IPS DF 6.9 (cell line): ENCODE data around the gene CCDC93.

ENCODE experiments used
- DNase-seq: peaks from one replicate; pipeline ENCODE4 v3.0.0-alpha.2; 2013; ENCODE audit warnings: low read depth, low spot score
- H3K27ac ChIP-seq: one replicate; pipeline ENCODE4 v1.5.1; 2013; ENCODE audit warnings: low read length, control low read depth
- H3K27me3 ChIP-seq: 2 replicates; pipeline ENCODE4 v1.6.1; 2013; ENCODE audit warnings: mild to moderate bottlenecking, low read length; ENCODE audit not compliant: control insufficient read depth, insufficient read depth
- H3K36me3 ChIP-seq: 2 replicates; pipeline ENCODE4 v1.6.1; 2013; ENCODE audit warnings: low read length; ENCODE audit not compliant: control insufficient read depth, insufficient read depth
- H3K4me1 ChIP-seq: 2 replicates; pipeline ENCODE4 v1.6.1; 2013; ENCODE audit warnings: low read length; ENCODE audit not compliant: control insufficient read depth, insufficient read depth
- H3K4me3 ChIP-seq: 2 replicates; pipeline ENCODE4 v1.5.1; 2013; ENCODE audit warnings: mild to moderate bottlenecking, low read length
- H3K9me3 ChIP-seq: 2 replicates; pipeline ENCODE4 v1.6.1; 2013; ENCODE audit warnings: low read length, inconsistent platforms; ENCODE audit not compliant: control insufficient read depth, insufficient read depth
- WGBS: extraction: QIAGEN DNeasy Blood & Tissue Kit; methylation state at CpG from one replicate; pipeline ENCODE4 v1.1.7; 2013; ENCODE audit warnings: mixed read lengths, missing lambda C conversion rate; ENCODE audit not compliant: insufficient read length, insufficient coverage; 5-methylcytosine and 5-hydroxymethylcytosine counted together

CCDC93 gene

GRCh38 chr2:117979911-117980701 lies 33.8 kb downstream of the CCDC93 start:
- H3K27me3 ChIP-seq: no peaks in the 10 kb centered on the region
- no peak overlapping the region for H3K4me3 ChIP-seq
- WGBS: no CpG with 5 or more reads among the region's 6 CpGs
- DNase-seq: no peak
- no peaks in the 10 kb centered on the region for H3K4me1 ChIP-seq
- H3K27ac ChIP-seq: no peak overlapping the region
- H3K36me3 ChIP-seq: no peaks in the 10 kb centered on the region
- H3K9me3 ChIP-seq: no peaks in the 10 kb centered on the region

DNA sequence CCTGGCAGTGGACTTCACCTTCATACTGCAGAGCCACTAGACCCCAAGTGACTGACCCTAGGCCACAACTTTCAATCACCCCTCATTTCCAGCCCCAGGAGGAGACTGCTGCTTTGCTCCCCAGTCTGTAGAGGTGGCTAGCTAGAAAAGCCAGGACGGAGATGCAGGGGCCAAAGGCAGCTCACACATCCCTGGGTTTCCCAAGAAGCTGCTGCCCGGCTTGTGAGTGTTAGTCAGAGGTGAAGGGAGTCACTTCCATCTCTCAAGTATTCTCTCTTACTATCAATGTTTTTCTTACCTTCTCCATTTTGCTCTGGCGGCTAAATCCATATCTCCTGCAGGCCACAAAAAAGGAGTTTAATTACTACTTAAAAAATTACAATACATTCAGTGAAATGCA lies 36.2 kb downstream of the CCDC93 start:
- Histone ChIP-seq H3K4me3 (no peak overlapping the region), H3K9me3 (no peaks in the 10 kb centered on the region), H3K27me3 (no peaks in the 10 kb centered on the region), H3K36me3 (no peaks in the 10 kb centered on the region; the same call in 1 of the 2 replicates), H3K27ac (no peak overlapping the region), H3K4me1 (no peaks in the 10 kb centered on the region)
- no peak for DNase-seq
- WGBS: no CpG with 5 or more reads among the region's 3 CpGs

- H3K36me3 ChIP-seq: no peaks in the 10 kb centered on the region; the same call in 1 of the 2 replicates
- H3K27me3 ChIP-seq: no peaks in the 10 kb centered on the region
- DNase-seq: no peak
- H3K9me3 ChIP-seq: no peaks in the 10 kb centered on the region
- no peaks in the 10 kb centered on the region for H3K4me1 ChIP-seq
- H3K27ac ChIP-seq: no peak overlapping the region
- no peak overlapping the region for H3K4me3 ChIP-seq
- no CpG with 5 or more reads among the region's 3 CpGs for WGBS
Observed at GRCh38 chr2:117976581-117976980, 37.3 kb downstream of the CCDC93 start.

GRCh38 chr2:117973498-117974082 lies 40.3 kb downstream of the CCDC93 start:
- no peaks in the 10 kb centered on the region; the same call in 1 of the 2 replicates for H3K36me3 ChIP-seq
- no peaks in the 10 kb centered on the region for H3K27me3 ChIP-seq
- no peak overlapping the region for H3K27ac ChIP-seq
- no peak for DNase-seq
- no peak overlapping the region for H3K4me3 ChIP-seq
- H3K9me3 ChIP-seq: no peaks in the 10 kb centered on the region
- no CpG with 5 or more reads among the region's 9 CpGs for WGBS
- H3K4me1 ChIP-seq: no peaks in the 10 kb centered on the region

GRCh38 chr2:117972476-117973123 lies 41.3 kb downstream of the CCDC93 start:
- Histone ChIP-seq H3K27me3 (no peaks in the 10 kb centered on the region), H3K4me1 (no peaks in the 10 kb centered on the region), H3K36me3 (no peaks in the 10 kb centered on the region; the same call in 1 of the 2 replicates), H3K4me3 (no peak overlapping the region), H3K27ac (no peak overlapping the region), H3K9me3 (no peaks in the 10 kb centered on the region)
- DNase-seq: no peak
- WGBS: no CpG with 5 or more reads among the region's 6 CpGs

- DNase-seq: no peak
- WGBS: 100% methylated on average over 1 of the region's 2 CpGs
- Histone ChIP-seq H3K36me3 (no peaks in the 10 kb centered on the region), H3K4me1 (no peaks in the 10 kb centered on the region), H3K27me3 (no peaks in the 10 kb centered on the region), H3K9me3 (no peaks in the 10 kb centered on the region), H3K27ac (no peak overlapping the region), H3K4me3 (no peak overlapping the region)
Observed at GRCh38 chr2:117968722-117969121, 45.1 kb downstream of the CCDC93 start.

DNA sequence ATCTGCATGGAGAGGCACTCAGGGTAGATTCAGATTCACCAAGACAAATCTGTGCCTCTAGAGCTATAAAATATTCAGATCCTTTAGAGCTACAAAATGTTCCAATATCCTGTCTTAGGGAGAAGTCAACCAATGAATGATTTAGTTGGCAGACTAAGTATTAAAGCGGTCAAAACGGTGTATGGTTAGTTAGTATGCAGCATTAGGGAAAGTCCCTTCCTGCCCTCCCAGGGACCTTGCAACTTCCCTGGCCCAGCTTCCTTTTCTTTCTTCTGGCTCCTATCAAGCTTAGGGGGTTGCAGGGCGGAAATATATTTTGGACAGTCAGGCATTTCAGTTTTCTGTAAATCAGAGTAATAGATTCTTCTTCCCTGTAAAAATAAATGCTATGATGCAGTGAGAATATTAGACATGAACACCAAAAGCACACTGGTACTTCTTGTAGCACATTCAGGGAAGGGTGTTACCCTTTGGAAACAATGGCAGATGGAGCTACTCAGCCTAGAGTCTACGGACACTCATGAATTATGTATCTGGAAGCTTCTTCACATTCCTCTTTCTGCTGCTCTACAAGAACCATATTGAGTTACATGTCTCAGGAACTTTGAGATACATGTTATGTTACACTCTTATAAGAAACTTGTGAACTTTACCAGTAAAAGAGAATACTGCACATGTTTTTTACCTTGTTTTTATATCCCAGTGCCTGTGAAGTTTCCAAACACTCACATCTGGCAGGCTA lies 45.7 kb downstream of the CCDC93 start:
- Histone ChIP-seq H3K27me3 (no peaks in the 10 kb centered on the region), H3K27ac (no peak overlapping the region), H3K4me1 (no peaks in the 10 kb centered on the region), H3K36me3 (no peaks in the 10 kb centered on the region), H3K9me3 (no peaks in the 10 kb centered on the region), H3K4me3 (no peak overlapping the region)
- DNase-seq: no peak
- WGBS: no CpG with 5 or more reads among the region's 4 CpGs

- Histone ChIP-seq H3K4me1 (no peaks in the 10 kb centered on the region), H3K27ac (no peak overlapping the region), H3K36me3 (no peaks in the 10 kb centered on the region), H3K27me3 (no peaks in the 10 kb centered on the region), H3K4me3 (no peak overlapping the region), H3K9me3 (no peaks in the 10 kb centered on the region)
- no peak for DNase-seq
- no CpG with 5 or more reads among the region's 1 CpG for whole genome bisulfite sequencing
Observed at GRCh38 chr2:117963446-117963845, 50.4 kb downstream of the CCDC93 start.

- peaks cover 4% of the 10 kb centered on the region; the same call in 1 of the 2 replicates for H3K36me3 ChIP-seq
- no peaks in the 10 kb centered on the region for H3K9me3 ChIP-seq
- DNase-seq: no peak
- H3K27ac ChIP-seq: no peak overlapping the region
- H3K27me3 ChIP-seq: no peaks in the 10 kb centered on the region
- no peaks in the 10 kb centered on the region for H3K4me1 ChIP-seq
- no CpG with 5 or more reads among the region's 3 CpGs for WGBS
- H3K4me3 ChIP-seq: no peak overlapping the region
Observed at GRCh38 chr2:117961201-117961600, 52.7 kb downstream of the CCDC93 start.

- Histone ChIP-seq H3K4me3 (no peak overlapping the region), H3K27ac (no peak overlapping the region), H3K36me3 (peaks cover 4% of the 10 kb centered on the region; the same call in 1 of the 2 replicates), H3K4me1 (no peaks in the 10 kb centered on the region), H3K27me3 (no peaks in the 10 kb centered on the region), H3K9me3 (no peaks in the 10 kb centered on the region)
- WGBS: no CpG with 5 or more reads among the region's 4 CpGs
- no peak for DNase-seq
Observed at GRCh38 chr2:117960231-117960630, 53.6 kb downstream of the CCDC93 start.
